H9 (cell line): ENCODE measurements around the gene BCAS1. TPM values are rescaled to one million over a fixed set of nuclear protein-coding genes. Genes with fewer than 3 reads are reported as not detected.

ENCODE experiments used
- DNase-seq: peaks from one replicate; pipeline ENCODE4 v3.0.0-alpha.2; 2017
- H2AFZ ChIP-seq: one replicate; pipeline ENCODE4 v1.6.1; 2013; ENCODE audit warnings: mild to moderate bottlenecking, low read length, control low read depth, moderate library complexity
- H2AK5ac ChIP-seq: 2 replicates; pipeline ENCODE4 v1.6.1; 2013; ENCODE audit warnings: low read length, control low read depth, mixed read lengths; ENCODE audit not compliant: insufficient read length
- H2BK120ac ChIP-seq: one replicate; pipeline ENCODE4 v1.6.1; 2013; ENCODE audit warnings: low read depth, mild to moderate bottlenecking, low read length, control low read depth, inconsistent platforms; ENCODE audit not compliant: poor library complexity, severe bottlenecking
- H2BK12ac ChIP-seq: 2 replicates; pipeline ENCODE4 v1.6.1; 2013; ENCODE audit warnings: low read length, control low read depth, mixed read lengths, low read depth; ENCODE audit not compliant: insufficient read length
- H2BK15ac ChIP-seq: 2 replicates; pipeline ENCODE4 v1.6.1; 2013; ENCODE audit warnings: low read depth, low read length, control low read depth
- H2BK20ac ChIP-seq: one replicate; pipeline ENCODE4 v1.6.1; 2013; ENCODE audit warnings: low read depth, mild to moderate bottlenecking, low read length, control low read depth, inconsistent platforms; ENCODE audit not compliant: poor library complexity, severe bottlenecking
- H2BK5ac ChIP-seq: 2 replicates; pipeline ENCODE4 v1.6.1; 2013; ENCODE audit warnings: low read length, control low read depth, mixed read lengths; ENCODE audit not compliant: insufficient read length
- H3K14ac ChIP-seq: 2 replicates; pipeline ENCODE4 v1.6.1; 2013; ENCODE audit warnings: low read length, control low read depth; ENCODE audit not compliant: insufficient read depth
- H3K18ac ChIP-seq: 2 replicates; pipeline ENCODE4 v1.6.1; 2013; ENCODE audit warnings: low read depth, mild to moderate bottlenecking, mixed read lengths, low read length, control low read depth; ENCODE audit not compliant: insufficient read length
- H3K23ac ChIP-seq: 2 replicates; pipeline ENCODE4 v1.6.1; 2013; ENCODE audit warnings: low read length, control low read depth, mixed read lengths, low read depth; ENCODE audit not compliant: insufficient read length
- H3K23me2 ChIP-seq: 2 replicates; pipeline ENCODE4 v1.6.1; 2013; ENCODE audit warnings: low read depth, mild to moderate bottlenecking, mixed read lengths, low read length, control low read depth; ENCODE audit not compliant: insufficient read length, poor library complexity, severe bottlenecking
- H3K27ac ChIP-seq: 2 replicates; pipeline ENCODE4 v1.5.1; 2013; ENCODE audit warnings: low read length, control low read depth, mixed read lengths, low read depth; ENCODE audit not compliant: insufficient read length
- H3K27me3 ChIP-seq: 2 replicates; pipeline ENCODE4 v1.6.1; 2013; ENCODE audit warnings: low read length, control low read depth, inconsistent platforms; ENCODE audit not compliant: insufficient read depth
- H3K4ac ChIP-seq: 2 replicates; pipeline ENCODE4 v1.6.1; 2013; ENCODE audit warnings: low read depth, mild to moderate bottlenecking, control low read depth, inconsistent platforms, low read length, moderate library complexity
- H3K4me1 ChIP-seq: 2 replicates; pipeline ENCODE4 v1.6.1; 2013; ENCODE audit warnings: low read length, control low read depth, inconsistent platforms; ENCODE audit not compliant: insufficient read depth
- H3K4me2 ChIP-seq: 2 replicates; pipeline ENCODE4 v1.6.1; 2013; ENCODE audit warnings: low read length, control low read depth, mixed read lengths; ENCODE audit not compliant: insufficient read length, insufficient read depth
- H3K56ac ChIP-seq: 2 replicates; pipeline ENCODE4 v1.6.1; 2013; ENCODE audit warnings: low read depth, mild to moderate bottlenecking, mixed read lengths, low read length, control low read depth; ENCODE audit not compliant: insufficient read length
- H3K79me1 ChIP-seq: 2 replicates; pipeline ENCODE4 v1.6.1; 2013; ENCODE audit warnings: low read depth, mild to moderate bottlenecking, moderate library complexity, low read length, control low read depth, inconsistent platforms; ENCODE audit not compliant: insufficient read depth, poor library complexity, severe bottlenecking
- H3K79me2 ChIP-seq: 2 replicates; pipeline ENCODE4 v1.6.1; 2013; ENCODE audit warnings: low read length, control low read depth, inconsistent platforms; ENCODE audit not compliant: insufficient read depth
- H3K9ac ChIP-seq: 2 replicates; pipeline ENCODE4 v1.6.1; 2013; ENCODE audit warnings: low read length, control low read depth, mixed read lengths; ENCODE audit not compliant: insufficient read length; ENCODE audit errors: extremely low read depth
- H3K9me3 ChIP-seq: one replicate; pipeline ENCODE4 v1.6.1; 2013; ENCODE audit warnings: low read depth, low read length, inconsistent platforms; ENCODE audit not compliant: control insufficient read depth
- H3T11ph ChIP-seq: one replicate; pipeline ENCODE4 v1.6.1; 2013; ENCODE audit warnings: mild to moderate bottlenecking, low read length, control low read depth, inconsistent platforms
- H4K20me1 ChIP-seq: one replicate; pipeline ENCODE4 v1.6.1; 2013; ENCODE audit not compliant: control insufficient read depth, insufficient read length, insufficient read depth
- H4K5ac ChIP-seq: 2 replicates; pipeline ENCODE4 v1.6.1; 2013; ENCODE audit warnings: low read depth, mild to moderate bottlenecking, mixed read lengths, low read length, control low read depth; ENCODE audit not compliant: insufficient read length
- H4K8ac ChIP-seq: replicated peaks from 2 replicates; pipeline ENCODE4 v1.6.1; 2013; ENCODE audit warnings: low read length, control low read depth, mixed read lengths, low read depth; ENCODE audit not compliant: insufficient read length
- H4K91ac ChIP-seq: 2 replicates; pipeline ENCODE4 v1.6.1; 2013; ENCODE audit warnings: low read depth, mild to moderate bottlenecking, moderate library complexity, mixed read lengths, low read length, control low read depth; ENCODE audit not compliant: insufficient read length
- H3K27ac Mint-ChIP-seq, 3 experiments: 2 replicates in 2 of 3; 3 replicates in 1 of 3; pipeline ENCODE4 v1.8.0; 2020 to 2021; ENCODE audit warnings: mixed read lengths in 3 of 3, mild to moderate bottlenecking in 1 of 3, moderate library complexity in 1 of 3
- H3K27me3 Mint-ChIP-seq: 2 replicates; pipeline ENCODE4 v1.8.0; 2021; ENCODE audit warnings: low read depth, mild to moderate bottlenecking, moderate library complexity, mixed read lengths
- H3K36me3 Mint-ChIP-seq, 3 experiments: 2 replicates in 2 of 3; 3 replicates in 1 of 3; pipeline ENCODE4 v1.8.0; 2020 to 2021; ENCODE audit warnings: low read depth in 3 of 3, mixed read lengths in 3 of 3; ENCODE audit not compliant: insufficient read depth in 1 of 3
- H3K4me1 Mint-ChIP-seq, 2 experiments: 2 replicates each; pipeline ENCODE4 v1.8.0; 2020; ENCODE audit warnings: mixed read lengths in 2 of 2
- H3K4me3 Mint-ChIP-seq, 2 experiments: 2 replicates in 1 of 2; 3 replicates in 1 of 2; pipeline ENCODE4 v1.8.0; 2020 to 2021; ENCODE audit warnings: mild to moderate bottlenecking in 2 of 2, mixed read lengths in 2 of 2, moderate library complexity in 1 of 2
- H3K9me3 Mint-ChIP-seq, 2 experiments: 2 replicates in 1 of 2; 3 replicates in 1 of 2; pipeline ENCODE4 v1.8.0; 2020; ENCODE audit warnings: mild to moderate bottlenecking in 2 of 2, mixed read lengths in 2 of 2, moderate library complexity in 1 of 2
- CTCF ChIP-seq: fragments of 200-600 bp; sonication (generic); conservative IDR thresholded peaks from 3 replicates; pipeline ENCODE4 v1.8.0; 2021; ENCODE audit warnings: antibody characterized with exemption, mild to moderate bottlenecking
- WGBS: extraction: QIAGEN DNeasy Blood & Tissue Kit; methylation state at CpG from one replicate; pipeline ENCODE4 v1.1.7; 2013; ENCODE audit warnings: missing lambda C conversion rate, low lambda C conversion rate, mixed read lengths; ENCODE audit not compliant: insufficient read length; ENCODE audit errors: extremely low coverage; 5-methylcytosine and 5-hydroxymethylcytosine counted together
- total RNA-seq: library from RNA; stranded (reverse); gene quantifications from 2 replicates; pipeline ENCODE4 v1.2.1, GENCODE V29; 2021

BCAS1 gene
- total RNA-seq, 1 experiment from 2014 or later: 0.15 TPM

- Histone ChIP-seq H3K9me3 (no peaks in the 10 kb centered on the region), H3K4me2 (no peak overlapping the region), H3T11ph (no peak overlapping the region), H2BK15ac (no peak overlapping the region), H3K79me2 (no peaks in the 10 kb centered on the region), H3K18ac (no peak overlapping the region), H4K91ac (no peak overlapping the region), H3K23me2 (no peaks in the 10 kb centered on the region), H4K20me1 (no peaks in the 10 kb centered on the region), H3K79me1 (no peaks in the 10 kb centered on the region), H3K56ac (no peak overlapping the region), H3K9ac (no peak overlapping the region), H2BK120ac (no peak overlapping the region), H3K27me3 (no peaks in the 10 kb centered on the region), H3K4ac (no peak overlapping the region), H2BK12ac (no peak overlapping the region), H2BK20ac (no peak overlapping the region), H3K27ac (no peak overlapping the region), H2BK5ac (no peak overlapping the region), H4K8ac (no peak overlapping the region), H4K5ac (no peak overlapping the region), H3K23ac (no peak overlapping the region), H2AK5ac (no peak overlapping the region), H3K14ac (no peak overlapping the region), H3K4me1 (peaks cover 8% of the 10 kb centered on the region; the same call in 1 of the 2 replicates), H2AFZ (no peak overlapping the region)
- Mint-ChIP-seq H3K27ac (no peak overlapping the region), H3K4me3 (no peak overlapping the region), H3K36me3 (no peaks in the 10 kb centered on the region), H3K4me1 (peaks cover 30 to 33% of the 10 kb centered on the region in 2 experiments), H3K9me3 (no peaks in the 10 kb centered on the region; a peak in 1 of 5 replicates), H3K27me3 (no peaks in the 10 kb centered on the region)
- no peak for DNase-seq
- TF ChIP-seq CTCF: no peak
- no CpG with 5 or more reads among the region's 3 CpGs for WGBS
These were observed 166.1 kb downstream of the BCAS1 start for GRCh38 chr20:53904261-53904660.
